HG03135 (cell line): ENCODE data around the gene MDK.
A peak's percentile ranks its signal among the peaks of the same experiment; 100 is the strongest.
"Not testable (repeated sequence)": the region's sequence is repeated elsewhere in the genome, so short reads cannot be mapped to it uniquely, and the experiment has no call there.

Source experiments
- ATAC-seq: cut with Tn5 transposase; IDR thresholded peaks from one replicate; pipeline ENCODE4 v1.9.1; 2021; ENCODE audit warnings: mild to moderate bottlenecking, moderate library complexity; ENCODE audit not compliant: unreplicated experiment

Gene MDK

GRCh38 chr11:46367244-46367915, 14.1 kb upstream of the MDK start:
- peak; percentile 61 for ATAC-seq

- no peak for ATAC-seq
Measured at GRCh38 chr11:46367916-46368267, 13.6 kb upstream of the MDK start.

- ATAC-seq: peak; percentile 59
Measured at GRCh38 chr11:46369458-46370152, 11.9 kb upstream of the MDK start.

GRCh38 chr11:46370253-46370652, 11.2 kb upstream of the MDK start:
- no peak for ATAC-seq

GRCh38 chr11:46371262-46371661, 10.2 kb upstream of the MDK start:
- ATAC-seq: not testable (repeated sequence)

GRCh38 chr11:46372086-46372485, 9.4 kb upstream of the MDK start:
- no peak for ATAC-seq

GRCh38 chr11:46372501-46372900, 9.0 kb upstream of the MDK start:
- ATAC-seq: not testable (repeated sequence)

- ATAC-seq: no peak
Measured at GRCh38 chr11:46373787-46374740, 7.4 kb upstream of the MDK start.

- ATAC-seq: no peak
Measured at GRCh38 chr11:46374815-46375214, 6.7 kb upstream of the MDK start.

GRCh38 chr11:46375392-46376101, 5.9 kb upstream of the MDK start:
- no peak for ATAC-seq

GRCh38 chr11:46376258-46377050, 5.0 kb upstream of the MDK start:
- no peak for ATAC-seq

- ATAC-seq: no peak
Measured at GRCh38 chr11:46377290-46377689, 4.2 kb upstream of the MDK start.

- no peak for ATAC-seq
Measured at GRCh38 chr11:46377831-46378230, 3.6 kb upstream of the MDK start.

GRCh38 chr11:46378296-46378695, 3.2 kb upstream of the MDK start:
- no peak for ATAC-seq

GRCh38 chr11:46378811-46379481, 2.5 kb upstream of the MDK start:
- no peak for ATAC-seq

GRCh38 chr11:46379482-46380293, 1.8 kb upstream of the MDK start:
- ATAC-seq: not testable (repeated sequence)

- ATAC-seq: no peak
Measured at GRCh38 chr11:46380340-46381047, 975 bp upstream of the MDK start.
